Measurements from ENCODE around the gene ITGAV. TPM values are rescaled to one million over a fixed set of nuclear protein-coding genes. Genes with fewer than 3 reads are reported as not detected.

ITGAV gene
- total RNA-seq, 4 donors from 2014 or later: 28.9 to 67.0 (median 52.1) TPM

DNA sequence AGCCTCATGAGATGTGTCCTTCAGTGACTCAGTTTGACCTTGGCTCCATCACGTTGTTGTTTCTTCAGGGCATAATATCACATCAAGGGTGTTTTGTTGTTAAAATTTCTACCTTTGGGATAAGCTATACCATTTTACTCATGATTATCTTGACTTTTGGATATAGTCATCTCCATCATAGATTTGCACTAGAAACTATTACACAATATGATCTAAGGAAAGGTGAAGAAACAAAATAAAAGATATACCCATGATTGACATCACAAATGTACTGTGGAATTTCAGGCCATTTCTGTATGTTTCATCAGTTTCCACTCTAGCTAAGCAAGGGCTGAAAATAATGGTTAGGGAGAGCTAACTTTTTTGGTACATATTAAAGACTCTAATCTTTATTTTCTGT, 79.3 kb downstream of the ITGAV start:
- intact Hi-C loops (cut with DNase I; ENCODE audit: low total_unique reads): no loop called here
- no peak overlapping the region for H3K27ac ChIP-seq
- 88 to 100% methylated on average over 1 of the region's 1 CpG for WGBS, 2 donors (ENCODE audit: low coverage in 1 of 2)
- no peaks in the 10 kb centered on the region for H3K9me3 ChIP-seq
- H3K36me3 ChIP-seq: peaks cover 0 to 83% (median 40%) of the 10 kb centered on the region in 4 donors
- no peak for DNase-seq
- H3K27me3 ChIP-seq: no peaks in the 10 kb centered on the region
- TF ChIP-seq POLR2A (IDR thresholded peaks at IDR 0.05) (no peak), EP300 (IDR thresholded peaks at IDR 0.05; ENCODE audit: low read depth) (no peak), POLR2AphosphoS5 (IDR thresholded peaks at IDR 0.05) (no peak), CTCF (IDR thresholded peaks at IDR 0.05) (no peak)
- no peak overlapping the region for H3K4me3 ChIP-seq
- no peaks in the 10 kb centered on the region for H3K4me1 ChIP-seq
- in situ Hi-C loops (cut with MboI; ENCODE audit: low pct_ligation_motif_present in 1 of 4, low pct_unique_long_range_greater_than_20kb in 1 of 4, low sequenced_read_pairs in 3 of 4): no loop called here

DNA sequence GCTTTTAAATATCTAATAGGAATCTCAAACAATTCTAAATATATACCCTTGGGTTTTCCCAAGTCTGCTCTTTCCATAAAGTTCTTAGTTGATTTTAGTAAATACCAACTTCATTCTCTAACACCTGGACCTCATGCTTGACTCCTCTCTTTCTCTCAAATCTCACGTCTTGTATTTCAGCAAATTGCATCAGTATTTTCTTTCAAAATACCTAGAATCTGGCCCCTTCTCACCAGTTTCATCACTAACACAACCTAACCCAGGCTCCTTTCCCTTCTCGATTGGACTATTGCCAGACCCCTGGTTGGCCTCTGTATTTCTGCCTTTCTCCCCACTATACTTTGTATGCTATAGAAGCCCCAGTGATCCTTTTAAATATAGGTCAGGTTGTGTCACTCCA, 81.0 kb downstream of the ITGAV start:
- no peak for TF ChIP-seq POLR2A (IDR thresholded peaks at IDR 0.05)
- TF ChIP-seq EP300 (IDR thresholded peaks at IDR 0.05; ENCODE audit: low read depth): no peak
- no peak for DNase-seq
- intact Hi-C loops (cut with DNase I; ENCODE audit: low total_unique reads): no loop called here
- Histone ChIP-seq H3K27ac (no peak overlapping the region), H3K27me3 (no peaks in the 10 kb centered on the region), H3K4me3 (no peak overlapping the region), H3K9me3 (no peaks in the 10 kb centered on the region), H3K4me1 (no peaks in the 10 kb centered on the region), H3K36me3 (peaks cover 0 to 73% (median 36%) of the 10 kb centered on the region in 4 donors)
- in situ Hi-C loops (cut with MboI; ENCODE audit: low pct_ligation_motif_present in 1 of 4, low pct_unique_long_range_greater_than_20kb in 1 of 4, low sequenced_read_pairs in 3 of 4): loop anchor here in 1 of 4 donors (10.0 kb wide), 1 partner anchor 166 kb away; no protein-coding TSS in a partner anchor
- WGBS, 2 donors (ENCODE audit: low coverage in 1 of 2): 95 to 96% methylated on average over 2 of the region's 2 CpGs

- H3K36me3 ChIP-seq: peaks cover 0 to 67% (median 31%) of the 10 kb centered on the region in 4 donors
- WGBS, 2 donors (ENCODE audit: low coverage in 1 of 2): 76 to 86% methylated on average over 1 of the region's 1 CpG
Observed at GRCh38 chr2:186675380-186675779, 85.5 kb downstream of the ITGAV start.

GRCh38 chr2:186683341-186683740, 93.5 kb downstream of the ITGAV start:
- H3K27ac ChIP-seq: no peak overlapping the region
- H3K36me3 ChIP-seq: peaks cover 0 to 4% (median 1%) of the 10 kb centered on the region in 4 donors
- in situ Hi-C loops (cut with MboI; ENCODE audit: low pct_ligation_motif_present in 1 of 4, low pct_unique_long_range_greater_than_20kb in 1 of 4, low sequenced_read_pairs in 3 of 4) (no loop called here), intact Hi-C loops (cut with DNase I; ENCODE audit: low total_unique reads) (no loop called here)
- no peaks in the 10 kb centered on the region for H3K4me1 ChIP-seq
- no peak for TF ChIP-seq POLR2AphosphoS5 (IDR thresholded peaks at IDR 0.05)
- no peak for TF ChIP-seq EP300 (IDR thresholded peaks at IDR 0.05; ENCODE audit: low read depth)
- no peak for TF ChIP-seq CTCF (IDR thresholded peaks at IDR 0.05)
- no peak for TF ChIP-seq POLR2A (IDR thresholded peaks at IDR 0.05)
- H3K9me3 ChIP-seq: peaks cover 0 to 9% of the 10 kb centered on the region in 2 donors
- no peak overlapping the region for H3K4me3 ChIP-seq
- 59 to 77% methylated on average over 4 of the region's 4 CpGs for WGBS, 2 donors (ENCODE audit: low coverage in 1 of 2)
- DNase-seq: no peak
- H3K27me3 ChIP-seq: no peaks in the 10 kb centered on the region

More at GRCh38 chr2:186675380-186675779, 85.5 kb downstream of the ITGAV start:
- intact Hi-C loops (cut with DNase I; ENCODE audit: low total_unique reads) (no loop called here), in situ Hi-C loops (cut with MboI; ENCODE audit: low pct_ligation_motif_present in 1 of 4, low pct_unique_long_range_greater_than_20kb in 1 of 4, low sequenced_read_pairs in 3 of 4) (loop anchor here in 1 of 4 donors (10.0 kb wide), 1 partner anchor 171 kb away; no protein-coding TSS in a partner anchor)
- Histone ChIP-seq H3K27me3 (no peaks in the 10 kb centered on the region), H3K9me3 (no peaks in the 10 kb centered on the region), H3K27ac (no peak overlapping the region), H3K4me1 (no peaks in the 10 kb centered on the region), H3K4me3 (no peak overlapping the region)
- TF ChIP-seq EP300 (IDR thresholded peaks at IDR 0.05; ENCODE audit: low read depth): no peak
- no peak for TF ChIP-seq POLR2AphosphoS5 (IDR thresholded peaks at IDR 0.05)
- TF ChIP-seq POLR2A (IDR thresholded peaks at IDR 0.05): no peak
- no peak for TF ChIP-seq CTCF (IDR thresholded peaks at IDR 0.05)
- no peak for DNase-seq

DNA sequence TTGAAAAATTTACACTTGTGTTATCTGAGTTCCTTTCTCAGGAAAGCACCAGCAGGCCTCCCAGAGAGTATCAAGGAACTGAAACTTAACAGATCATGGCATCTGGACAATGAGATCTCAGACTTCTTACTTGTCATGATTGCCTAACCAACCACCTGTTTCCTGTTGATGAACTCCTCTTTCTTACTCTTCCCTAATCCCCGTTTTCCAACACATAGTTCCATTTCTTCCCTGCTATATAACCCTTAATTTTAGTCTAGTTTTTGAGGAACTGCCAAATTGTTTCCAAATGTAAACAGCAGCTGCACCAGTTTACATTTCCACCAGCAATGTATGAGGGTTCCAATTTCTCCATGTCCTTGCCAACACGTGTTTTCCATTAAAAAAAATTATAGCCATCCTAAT, 98.0 kb downstream of the ITGAV start:
- Histone ChIP-seq H3K9me3 (peaks cover 0 to 9% of the 10 kb centered on the region in 2 donors), H3K4me1 (no peaks in the 10 kb centered on the region), H3K27ac (no peak overlapping the region), H3K4me3 (no peak overlapping the region), H3K36me3 (no peaks in the 10 kb centered on the region), H3K27me3 (no peaks in the 10 kb centered on the region)
- intact Hi-C loops (cut with DNase I; ENCODE audit: low total_unique reads) (no loop called here), in situ Hi-C loops (cut with MboI; ENCODE audit: low pct_ligation_motif_present in 1 of 4, low pct_unique_long_range_greater_than_20kb in 1 of 4, low sequenced_read_pairs in 3 of 4) (no loop called here)
- TF ChIP-seq CTCF (IDR thresholded peaks at IDR 0.05): no peak
- TF ChIP-seq POLR2A (IDR thresholded peaks at IDR 0.05): no peak
- DNase-seq: no peak
- 44 to 49% methylated on average over 2 of the region's 2 CpGs for WGBS, 2 donors (ENCODE audit: low coverage in 1 of 2)
